AG10803 (cell line): ENCODE data around the gene NPBWR2.

Source experiments
- DNase-seq: peaks from one replicate; pipeline ENCODE4 v3.0.0; 2010; ENCODE audit warnings: low read depth
- H3K4me3 ChIP-seq: 2 replicates; pipeline ENCODE4 v1.5.1; 2011; ENCODE audit warnings: mild to moderate bottlenecking, low read length, control low read depth
- TF ChIP-seq, protein P1 (sequence below): conservative IDR thresholded peaks from 2 replicates; pipeline ENCODE4 v1.5.1; 2011; ENCODE audit warnings: mild to moderate bottlenecking, low read length, control low read depth, inconsistent platforms

Gene NPBWR2

DNA sequence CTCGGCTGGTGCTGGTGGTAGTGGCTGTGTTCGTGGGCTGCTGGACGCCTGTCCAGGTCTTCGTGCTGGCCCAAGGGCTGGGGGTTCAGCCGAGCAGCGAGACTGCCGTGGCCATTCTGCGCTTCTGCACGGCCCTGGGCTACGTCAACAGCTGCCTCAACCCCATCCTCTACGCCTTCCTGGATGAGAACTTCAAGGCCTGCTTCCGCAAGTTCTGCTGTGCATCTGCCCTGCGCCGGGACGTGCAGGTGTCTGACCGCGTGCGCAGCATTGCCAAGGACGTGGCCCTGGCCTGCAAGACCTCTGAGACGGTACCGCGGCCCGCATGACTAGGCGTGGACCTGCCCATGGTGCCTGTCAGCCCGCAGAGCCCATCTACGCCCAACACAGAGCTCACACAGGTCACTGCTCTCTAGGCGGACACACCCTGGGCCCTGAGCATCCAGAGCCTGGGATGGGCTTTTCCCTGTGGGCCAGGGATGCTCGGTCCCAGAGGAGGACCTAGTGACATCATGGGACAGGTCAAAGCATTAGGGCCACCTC lies 8.8 kb downstream of the NPBWR2 start:
- H3K4me3 ChIP-seq = no peak overlapping the region
- TF ChIP-seq, protein P1, sequence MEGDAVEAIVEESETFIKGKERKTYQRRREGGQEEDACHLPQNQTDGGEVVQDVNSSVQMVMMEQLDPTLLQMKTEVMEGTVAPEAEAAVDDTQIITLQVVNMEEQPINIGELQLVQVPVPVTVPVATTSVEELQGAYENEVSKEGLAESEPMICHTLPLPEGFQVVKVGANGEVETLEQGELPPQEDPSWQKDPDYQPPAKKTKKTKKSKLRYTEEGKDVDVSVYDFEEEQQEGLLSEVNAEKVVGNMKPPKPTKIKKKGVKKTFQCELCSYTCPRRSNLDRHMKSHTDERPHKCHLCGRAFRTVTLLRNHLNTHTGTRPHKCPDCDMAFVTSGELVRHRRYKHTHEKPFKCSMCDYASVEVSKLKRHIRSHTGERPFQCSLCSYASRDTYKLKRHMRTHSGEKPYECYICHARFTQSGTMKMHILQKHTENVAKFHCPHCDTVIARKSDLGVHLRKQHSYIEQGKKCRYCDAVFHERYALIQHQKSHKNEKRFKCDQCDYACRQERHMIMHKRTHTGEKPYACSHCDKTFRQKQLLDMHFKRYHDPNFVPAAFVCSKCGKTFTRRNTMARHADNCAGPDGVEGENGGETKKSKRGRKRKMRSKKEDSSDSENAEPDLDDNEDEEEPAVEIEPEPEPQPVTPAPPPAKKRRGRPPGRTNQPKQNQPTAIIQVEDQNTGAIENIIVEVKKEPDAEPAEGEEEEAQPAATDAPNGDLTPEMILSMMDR = no peak
- DNase-seq = no peak

DNA sequence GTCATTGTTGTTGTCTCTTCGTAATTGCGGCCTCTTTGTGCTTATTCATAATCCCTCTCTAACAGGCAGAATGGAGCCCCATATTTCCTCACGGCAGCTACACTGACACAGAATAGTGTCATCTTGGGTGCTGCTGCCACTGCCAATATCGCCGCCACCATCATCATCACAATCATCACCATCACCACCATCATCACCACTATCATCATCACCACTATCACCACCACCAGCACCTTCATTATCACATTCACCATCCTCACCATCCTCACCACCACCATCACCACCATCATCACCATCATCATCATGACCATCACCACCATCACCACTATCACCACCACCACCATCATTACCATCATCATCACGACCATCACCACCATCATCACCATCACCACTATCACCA lies 10.8 kb downstream of the NPBWR2 start:
- H3K4me3 ChIP-seq = no peak overlapping the region
- TF ChIP-seq, protein P1 = no peak
- no peak for DNase-seq

DNA sequence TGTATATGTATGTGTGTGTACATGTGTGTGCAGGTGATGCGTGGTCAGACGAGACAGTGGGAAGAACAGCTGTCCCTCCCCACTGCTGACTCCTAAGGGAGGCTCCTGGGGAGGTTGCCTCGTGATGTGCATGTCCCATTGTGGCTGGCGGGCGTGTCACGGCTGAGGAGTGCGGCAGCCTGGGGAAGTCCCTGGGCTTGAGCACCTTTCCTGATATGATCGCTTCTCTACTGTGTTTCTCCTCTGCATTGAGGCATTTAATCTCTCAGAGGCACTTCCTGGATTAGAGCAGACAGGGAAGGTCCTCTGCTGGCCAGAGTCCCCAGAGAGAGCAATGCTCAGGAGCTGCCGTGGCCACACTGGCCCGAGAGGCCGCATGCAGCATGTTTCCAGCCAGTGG lies 11.4 kb downstream of the NPBWR2 start:
- no peak overlapping the region for H3K4me3 ChIP-seq
- TF ChIP-seq, protein P1 = no peak
- DNase-seq = no peak

DNA sequence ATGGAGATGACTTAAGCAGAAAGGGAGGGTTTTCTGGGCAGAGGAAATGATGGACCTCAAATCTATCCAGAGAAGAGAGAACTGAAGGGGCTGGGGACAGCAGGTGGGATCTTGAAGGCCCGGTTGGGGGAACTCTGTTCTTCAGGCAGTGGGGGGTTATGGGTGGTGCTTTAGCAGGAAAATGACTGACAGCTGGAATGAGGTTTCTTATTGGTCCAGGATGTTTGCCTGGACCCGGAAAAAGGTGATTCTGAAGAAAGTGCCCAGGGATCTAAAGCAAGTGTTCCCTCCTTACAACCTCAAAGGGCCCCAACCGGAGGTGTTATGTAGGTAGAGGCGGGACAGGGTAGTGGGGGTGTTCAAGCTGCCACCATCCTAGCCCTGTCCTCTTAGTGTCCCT lies 11.9 kb downstream of the NPBWR2 start:
- no peak for DNase-seq
- TF ChIP-seq, protein P1 = no peak
- H3K4me3 ChIP-seq = no peak overlapping the region

DNA sequence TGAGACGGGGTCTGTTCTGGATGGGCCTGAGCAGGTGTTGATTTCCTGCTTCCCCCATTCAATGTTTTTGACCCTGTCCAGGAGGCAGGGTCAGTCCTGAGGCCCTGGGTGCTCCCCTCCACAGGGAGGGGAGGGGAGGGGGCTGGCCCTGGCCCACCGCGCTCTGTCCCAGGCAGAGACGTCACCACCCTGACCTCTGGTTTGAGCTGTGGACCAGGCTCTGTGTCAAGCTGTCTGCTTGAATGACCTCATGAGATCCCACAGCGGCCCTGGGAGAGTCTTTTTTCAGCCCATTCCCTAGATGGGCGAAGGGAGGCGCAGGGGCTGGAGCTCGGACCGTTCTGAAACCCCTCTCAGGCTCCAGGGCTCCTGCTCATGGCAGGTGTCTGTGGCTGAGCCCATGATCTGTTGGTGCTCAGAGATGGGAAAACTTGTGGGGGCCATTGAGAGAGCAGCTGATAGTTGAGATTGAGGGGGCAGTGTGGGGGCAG lies 14.3 kb downstream of the NPBWR2 start:
- H3K4me3 ChIP-seq = no peak overlapping the region
- no peak for DNase-seq
- TF ChIP-seq, protein P1 = no peak

DNA sequence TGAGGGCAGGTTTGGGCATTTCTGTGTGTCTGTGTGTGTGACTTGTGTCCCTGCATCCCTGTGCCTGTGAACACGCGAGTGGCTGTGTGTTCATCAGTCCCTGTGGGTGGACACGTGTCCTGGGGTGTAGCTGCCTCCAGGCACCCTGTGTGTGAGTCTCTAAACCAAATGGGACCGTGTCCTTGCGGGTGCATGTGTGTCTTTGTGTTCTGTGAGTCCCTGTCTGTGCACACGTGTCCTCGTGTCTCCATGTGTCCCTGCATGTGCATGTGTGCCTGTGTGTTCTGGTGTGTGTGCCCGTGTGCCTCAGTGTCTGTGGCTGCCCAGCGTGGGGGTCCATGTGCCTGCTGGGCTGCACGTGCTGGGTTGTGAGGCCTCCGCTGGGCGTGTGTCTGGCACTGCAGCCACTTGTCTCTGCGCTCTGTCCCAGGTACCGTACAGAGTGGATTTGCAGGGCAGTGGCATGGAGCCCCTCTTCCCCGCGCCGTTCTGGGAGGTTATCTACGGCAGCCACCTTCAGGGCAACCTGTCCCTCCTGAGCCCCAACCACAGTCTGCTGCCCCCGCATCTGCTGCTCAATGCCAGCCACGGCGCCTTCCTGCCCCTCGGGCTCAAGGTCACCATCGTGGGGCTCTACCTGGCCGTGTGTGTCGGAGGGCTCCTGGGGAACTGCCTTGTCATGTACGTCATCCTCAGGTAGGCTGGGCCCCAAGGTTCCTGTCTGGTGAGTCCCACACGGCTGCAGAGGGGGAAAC lies 14.9 kb downstream of the NPBWR2 start:
- TF ChIP-seq, protein P1 = no peak

DNA sequence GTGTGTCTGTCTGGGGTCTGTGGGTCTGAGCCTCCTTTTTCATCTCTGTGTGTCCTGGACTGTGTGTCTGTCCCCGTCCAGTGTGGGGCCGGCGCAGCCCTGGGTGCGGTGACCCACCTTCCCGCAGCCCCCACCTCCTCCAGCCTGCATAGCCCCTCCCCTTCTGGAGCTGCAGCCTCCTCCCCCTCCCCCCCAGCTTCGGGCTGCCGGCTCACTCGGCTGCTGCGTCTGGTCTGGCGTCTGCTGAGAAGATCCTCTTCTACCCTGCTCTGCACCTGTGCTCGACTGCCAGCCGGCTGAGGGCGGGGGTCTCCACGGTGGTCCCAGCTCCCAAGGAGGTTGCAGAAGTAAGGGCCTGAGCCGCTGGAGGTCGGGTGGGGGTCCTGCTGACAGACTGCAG lies 15.6 kb downstream of the NPBWR2 start:
- TF ChIP-seq, protein P1 = no peak
- no peak overlapping the region for H3K4me3 ChIP-seq
- DNase-seq = no peak

More for the DNA sequence above, 14.9 kb downstream of the NPBWR2 start:
- H3K4me3 ChIP-seq = no peak overlapping the region
- no peak for DNase-seq
